Loucy (cell line): Measurements from ENCODE around the gene ADAMTS14.

Source experiments
- H2AFZ ChIP-seq: fragments of 200-600 bp; sonication (generic); 2 replicates; pipeline ENCODE4 v1.6.0; 2016; ENCODE audit warnings: antibody characterized with exemption, mild to moderate bottlenecking, low read length, moderate library complexity
- H3F3A ChIP-seq: fragments of 200-600 bp; 2 replicates; pipeline ENCODE4 v1.6.0; 2016; ENCODE audit warnings: antibody characterized with exemption, low read depth, mild to moderate bottlenecking
- H3K27me3 ChIP-seq: fragments of 200-600 bp; sonication (generic); 2 replicates; pipeline ENCODE4 v1.6.1; 2014; ENCODE audit warnings: low read length, mild to moderate bottlenecking; ENCODE audit not compliant: insufficient read depth, poor library complexity, severe bottlenecking
- H3K36me3 ChIP-seq: fragments of 200-600 bp; sonication (generic); 2 replicates; pipeline ENCODE4 v1.6.1; 2016; ENCODE audit warnings: low read length; ENCODE audit not compliant: insufficient read depth
- H3K4me1 ChIP-seq: fragments of 200-600 bp; sonication (generic); 2 replicates; pipeline ENCODE4 v1.5.1; 2014; ENCODE audit warnings: low read length, mild to moderate bottlenecking; ENCODE audit not compliant: insufficient read depth, poor library complexity, severe bottlenecking
- H3K4me2 ChIP-seq: fragments of 200-600 bp; sonication (generic); 2 replicates; pipeline ENCODE4 v1.6.0; 2014; ENCODE audit warnings: antibody characterized with exemption, low read length, low read depth, mild to moderate bottlenecking; ENCODE audit not compliant: poor library complexity, severe bottlenecking
- H3K4me3 ChIP-seq: fragments of 200-600 bp; sonication (generic); 2 replicates; pipeline ENCODE4 v1.5.1; 2014; ENCODE audit warnings: low read length, mild to moderate bottlenecking, mixed read lengths; ENCODE audit not compliant: poor library complexity, severe bottlenecking
- H3K79me2 ChIP-seq: fragments of 200-600 bp; sonication (generic); 2 replicates; pipeline ENCODE4 v1.6.1; 2014; ENCODE audit warnings: low read length; ENCODE audit not compliant: insufficient read depth
- H3K9ac ChIP-seq: fragments of 200-600 bp; sonication (generic); 2 replicates; pipeline ENCODE4 v1.6.0; 2014; ENCODE audit warnings: mild to moderate bottlenecking, low read depth, low read length, moderate library complexity; ENCODE audit not compliant: poor library complexity, severe bottlenecking
- H3K9me2 ChIP-seq: fragments of 200-600 bp; sonication (generic); replicated peaks from 2 replicates; pipeline ENCODE4 v1.6.1; 2016; ENCODE audit warnings: low read depth, low read length, mixed read lengths
- H3K9me3 ChIP-seq: fragments of 200-600 bp; sonication (generic); 2 replicates; pipeline ENCODE4 v1.6.1; 2014; ENCODE audit warnings: mild to moderate bottlenecking, antibody characterized with exemption, low read length, low read depth; ENCODE audit not compliant: insufficient read depth
- H4K20me1 ChIP-seq: fragments of 200-600 bp; sonication (generic); 2 replicates; pipeline ENCODE4 v1.6.0; 2014; ENCODE audit warnings: antibody characterized with exemption, low read length, mild to moderate bottlenecking; ENCODE audit not compliant: insufficient read depth, poor library complexity, severe bottlenecking
- CTCF ChIP-seq: fragments of 200-600 bp; sonication (generic); conservative IDR thresholded peaks from 2 replicates; pipeline ENCODE4 v1.5.1; 2014; ENCODE audit warnings: mild to moderate bottlenecking, antibody characterized with exemption, low read length
- EZH2phosphoT487 ChIP-seq: fragments of 200-600 bp; IDR thresholded peaks from 2 replicates; pipeline ENCODE4 v1.6.1; 2018; ENCODE audit warnings: antibody characterized with exemption, mild to moderate bottlenecking, moderate library complexity, borderline replicate concordance

The ADAMTS14 gene

GRCh38 chr10:70728328-70728727 is 56.0 kb downstream of the ADAMTS14 start:
- no peaks in the 10 kb centered on the region for H3K79me2 ChIP-seq
- no peak overlapping the region for H2AFZ ChIP-seq
- H3K9ac ChIP-seq: no peak overlapping the region
- no peaks in the 10 kb centered on the region for H3K27me3 ChIP-seq
- no peaks in the 10 kb centered on the region for H3K36me3 ChIP-seq
- H3K9me2 ChIP-seq: no peaks in the 10 kb centered on the region
- H3F3A ChIP-seq: no peaks in the 10 kb centered on the region
- no peak overlapping the region for H3K4me2 ChIP-seq
- no peaks in the 10 kb centered on the region for H3K4me1 ChIP-seq
- H4K20me1 ChIP-seq: no peaks in the 10 kb centered on the region
- no peak overlapping the region for H3K4me3 ChIP-seq
- TF ChIP-seq EZH2phosphoT487 (no peak), CTCF (no peak)
- H3K9me3 ChIP-seq: no peaks in the 10 kb centered on the region

- Histone ChIP-seq H3F3A (no peaks in the 10 kb centered on the region), H3K4me3 (no peak overlapping the region), H4K20me1 (no peaks in the 10 kb centered on the region), H2AFZ (no peak overlapping the region), H3K79me2 (no peaks in the 10 kb centered on the region), H3K4me2 (no peak overlapping the region), H3K4me1 (no peaks in the 10 kb centered on the region), H3K27me3 (no peaks in the 10 kb centered on the region), H3K9me2 (no peaks in the 10 kb centered on the region), H3K9me3 (no peaks in the 10 kb centered on the region), H3K9ac (no peak overlapping the region), H3K36me3 (no peaks in the 10 kb centered on the region)
- TF ChIP-seq CTCF (no peak), EZH2phosphoT487 (no peak)
Measured at GRCh38 chr10:70729763-70730357, 57.6 kb downstream of the ADAMTS14 start.

GRCh38 chr10:70730955-70731354 is 58.6 kb downstream of the ADAMTS14 start:
- H3K4me3 ChIP-seq: no peak overlapping the region
- no peaks in the 10 kb centered on the region for H3K27me3 ChIP-seq
- no peaks in the 10 kb centered on the region for H3K9me2 ChIP-seq
- H3K9me3 ChIP-seq: no peaks in the 10 kb centered on the region
- no peaks in the 10 kb centered on the region for H3K36me3 ChIP-seq
- H2AFZ ChIP-seq: no peak overlapping the region
- H3K79me2 ChIP-seq: no peaks in the 10 kb centered on the region
- H3K9ac ChIP-seq: no peak overlapping the region
- no peak for TF ChIP-seq CTCF
- TF ChIP-seq EZH2phosphoT487: no peak
- no peaks in the 10 kb centered on the region for H3F3A ChIP-seq
- no peak overlapping the region for H3K4me2 ChIP-seq
- H4K20me1 ChIP-seq: no peaks in the 10 kb centered on the region
- H3K4me1 ChIP-seq: no peaks in the 10 kb centered on the region
